Coronary artery (tissue), 2 donors: Measurements from ENCODE around the gene SMLR1.

ENCODE experiments used
- DNase-seq: peaks from one replicate; pipeline ENCODE4 v3.0.0-alpha.2; 2017; ENCODE audit warnings: low spot score
- H3K27ac ChIP-seq, 2 donors: fragments of 200-600 bp; sonication (generic); one replicate each; pipeline ENCODE4 v1.5.1; 2016 to 2019
- H3K4me3 ChIP-seq: fragments of 200-600 bp; sonication (generic); 2 replicates; pipeline ENCODE4 v1.5.1; 2016; ENCODE audit warnings: mild to moderate bottlenecking, moderate library complexity
- CTCF ChIP-seq: fragments of 200-600 bp; sonication (generic); IDR thresholded peaks from one replicate; pipeline ENCODE4 v1.5.1; 2019; ENCODE audit warnings: antibody characterized with exemption

Gene SMLR1

GRCh38 chr6:130843575-130844320 is 16.5 kb downstream of the SMLR1 start:
- no peak for DNase-seq
- Histone ChIP-seq H3K4me3 (no peak overlapping the region), H3K27ac (peak overlapping the region in 1 of 2 donors; percentile 19)
- peak; percentile 14 for TF ChIP-seq CTCF

GRCh38 chr6:130846501-130846900 is 19.3 kb downstream of the SMLR1 start:
- Histone ChIP-seq H3K4me3 (no peak overlapping the region), H3K27ac (no peak overlapping the region)
- no peak for TF ChIP-seq CTCF
- no peak for DNase-seq

GRCh38 chr6:130847001-130847910 is 20.1 kb downstream of the SMLR1 start:
- Histone ChIP-seq H3K4me3 (peak overlapping the region; percentile 7), H3K27ac (no peak overlapping the region)
- no peak for DNase-seq
- no peak for TF ChIP-seq CTCF

- Histone ChIP-seq H3K27ac (no peak overlapping the region), H3K4me3 (no peak overlapping the region)
- DNase-seq, result no peak
- TF ChIP-seq CTCF, result no peak
Observed at GRCh38 chr6:130848945-130849344, 21.7 kb downstream of the SMLR1 start.

GRCh38 chr6:130849594-130849993 is 22.4 kb downstream of the SMLR1 start:
- DNase-seq, result no peak
- no peak overlapping the region for H3K27ac ChIP-seq
- no peak overlapping the region for H3K4me3 ChIP-seq
- no peak for TF ChIP-seq CTCF

- H3K4me3 ChIP-seq, result no peak overlapping the region
- no peak for DNase-seq
- H3K27ac ChIP-seq, result no peak overlapping the region
- no peak for TF ChIP-seq CTCF
Observed at GRCh38 chr6:130851026-130851425, 23.8 kb downstream of the SMLR1 start.
